GM19193 (cell line): ENCODE measurements around the gene RNF20.

Experiments
- POLR2A ChIP-seq: IDR thresholded peaks from 4 replicates; pipeline ENCODE4 v1.6.1; 2011; ENCODE audit not compliant: insufficient read depth, insufficient read length; ENCODE audit errors: extremely low read depth

RNF20 gene

GRCh38 chr9:101533334-101534204, at the start of gene RNF20:
Gene RNF20, plus strand, starts transcription at chr9:101533853. Its CDS starts 1,571 bp downstream, at chr9:101535424.
- TF ChIP-seq POLR2A: peak; percentile 62

GRCh38 chr9:101484046-101484445, 49.6 kb upstream of the RNF20 start:
- TF ChIP-seq POLR2A: no peak

- no peak for TF ChIP-seq POLR2A
Observed at GRCh38 chr9:101485924-101486692, 47.5 kb upstream of the RNF20 start.

GRCh38 chr9:101486693-101487442, 46.8 kb upstream of the RNF20 start:
- no peak for TF ChIP-seq POLR2A

GRCh38 chr9:101487443-101487840, 46.2 kb upstream of the RNF20 start:
- no peak for TF ChIP-seq POLR2A

GRCh38 chr9:101495810-101496209, 37.8 kb upstream of the RNF20 start:
- TF ChIP-seq POLR2A: no peak

GRCh38 chr9:101498323-101498722, 35.3 kb upstream of the RNF20 start:
- no peak for TF ChIP-seq POLR2A

- TF ChIP-seq POLR2A: no peak
Observed at GRCh38 chr9:101504188-101504587, 29.5 kb upstream of the RNF20 start.

- no peak for TF ChIP-seq POLR2A
Observed at GRCh38 chr9:101508211-101508610, 25.4 kb upstream of the RNF20 start.

- TF ChIP-seq POLR2A: no peak
Observed at GRCh38 chr9:101509572-101509971, 24.1 kb upstream of the RNF20 start.

GRCh38 chr9:101510459-101510858, 23.2 kb upstream of the RNF20 start:
- TF ChIP-seq POLR2A: no peak

GRCh38 chr9:101511009-101511408, 22.6 kb upstream of the RNF20 start:
- no peak for TF ChIP-seq POLR2A

GRCh38 chr9:101512116-101512515, 21.5 kb upstream of the RNF20 start:
- TF ChIP-seq POLR2A: no peak

GRCh38 chr9:101513351-101513750, 20.3 kb upstream of the RNF20 start:
- no peak for TF ChIP-seq POLR2A

GRCh38 chr9:101514071-101514470, 19.6 kb upstream of the RNF20 start:
- no peak for TF ChIP-seq POLR2A
